H9 (cell line): ENCODE data around the gene TTC39A. TPM values are rescaled to one million over a fixed set of nuclear protein-coding genes. Genes with fewer than 3 reads are reported as not detected.

Source experiments
- DNase-seq: peaks from one replicate; pipeline ENCODE4 v3.0.0-alpha.2; 2017
- H2AFZ ChIP-seq: one replicate; pipeline ENCODE4 v1.6.1; 2013; ENCODE audit warnings: mild to moderate bottlenecking, low read length, control low read depth, moderate library complexity
- H2AK5ac ChIP-seq: 2 replicates; pipeline ENCODE4 v1.6.1; 2013; ENCODE audit warnings: low read length, control low read depth, mixed read lengths; ENCODE audit not compliant: insufficient read length
- H2BK120ac ChIP-seq: one replicate; pipeline ENCODE4 v1.6.1; 2013; ENCODE audit warnings: low read depth, mild to moderate bottlenecking, low read length, control low read depth, inconsistent platforms; ENCODE audit not compliant: poor library complexity, severe bottlenecking
- H2BK12ac ChIP-seq: 2 replicates; pipeline ENCODE4 v1.6.1; 2013; ENCODE audit warnings: low read length, control low read depth, mixed read lengths, low read depth; ENCODE audit not compliant: insufficient read length
- H2BK15ac ChIP-seq: 2 replicates; pipeline ENCODE4 v1.6.1; 2013; ENCODE audit warnings: low read depth, low read length, control low read depth
- H2BK20ac ChIP-seq: one replicate; pipeline ENCODE4 v1.6.1; 2013; ENCODE audit warnings: low read depth, mild to moderate bottlenecking, low read length, control low read depth, inconsistent platforms; ENCODE audit not compliant: poor library complexity, severe bottlenecking
- H2BK5ac ChIP-seq: 2 replicates; pipeline ENCODE4 v1.6.1; 2013; ENCODE audit warnings: low read length, control low read depth, mixed read lengths; ENCODE audit not compliant: insufficient read length
- H3K14ac ChIP-seq: 2 replicates; pipeline ENCODE4 v1.6.1; 2013; ENCODE audit warnings: low read length, control low read depth; ENCODE audit not compliant: insufficient read depth
- H3K18ac ChIP-seq: 2 replicates; pipeline ENCODE4 v1.6.1; 2013; ENCODE audit warnings: low read depth, mild to moderate bottlenecking, mixed read lengths, low read length, control low read depth; ENCODE audit not compliant: insufficient read length
- H3K23ac ChIP-seq: 2 replicates; pipeline ENCODE4 v1.6.1; 2013; ENCODE audit warnings: low read length, control low read depth, mixed read lengths, low read depth; ENCODE audit not compliant: insufficient read length
- H3K23me2 ChIP-seq: 2 replicates; pipeline ENCODE4 v1.6.1; 2013; ENCODE audit warnings: low read depth, mild to moderate bottlenecking, mixed read lengths, low read length, control low read depth; ENCODE audit not compliant: insufficient read length, poor library complexity, severe bottlenecking
- H3K27ac ChIP-seq: 2 replicates; pipeline ENCODE4 v1.5.1; 2013; ENCODE audit warnings: low read length, control low read depth, mixed read lengths, low read depth; ENCODE audit not compliant: insufficient read length
- H3K27me3 ChIP-seq: 2 replicates; pipeline ENCODE4 v1.6.1; 2013; ENCODE audit warnings: low read length, control low read depth, inconsistent platforms; ENCODE audit not compliant: insufficient read depth
- H3K4ac ChIP-seq: 2 replicates; pipeline ENCODE4 v1.6.1; 2013; ENCODE audit warnings: low read depth, mild to moderate bottlenecking, control low read depth, inconsistent platforms, low read length, moderate library complexity
- H3K4me1 ChIP-seq: 2 replicates; pipeline ENCODE4 v1.6.1; 2013; ENCODE audit warnings: low read length, control low read depth, inconsistent platforms; ENCODE audit not compliant: insufficient read depth
- H3K4me2 ChIP-seq: 2 replicates; pipeline ENCODE4 v1.6.1; 2013; ENCODE audit warnings: low read length, control low read depth, mixed read lengths; ENCODE audit not compliant: insufficient read length, insufficient read depth
- H3K56ac ChIP-seq: 2 replicates; pipeline ENCODE4 v1.6.1; 2013; ENCODE audit warnings: low read depth, mild to moderate bottlenecking, mixed read lengths, low read length, control low read depth; ENCODE audit not compliant: insufficient read length
- H3K79me1 ChIP-seq: 2 replicates; pipeline ENCODE4 v1.6.1; 2013; ENCODE audit warnings: low read depth, mild to moderate bottlenecking, moderate library complexity, low read length, control low read depth, inconsistent platforms; ENCODE audit not compliant: insufficient read depth, poor library complexity, severe bottlenecking
- H3K79me2 ChIP-seq: 2 replicates; pipeline ENCODE4 v1.6.1; 2013; ENCODE audit warnings: low read length, control low read depth, inconsistent platforms; ENCODE audit not compliant: insufficient read depth
- H3K9ac ChIP-seq: 2 replicates; pipeline ENCODE4 v1.6.1; 2013; ENCODE audit warnings: low read length, control low read depth, mixed read lengths; ENCODE audit not compliant: insufficient read length; ENCODE audit errors: extremely low read depth
- H3K9me3 ChIP-seq: one replicate; pipeline ENCODE4 v1.6.1; 2013; ENCODE audit warnings: low read depth, low read length, inconsistent platforms; ENCODE audit not compliant: control insufficient read depth
- H3T11ph ChIP-seq: one replicate; pipeline ENCODE4 v1.6.1; 2013; ENCODE audit warnings: mild to moderate bottlenecking, low read length, control low read depth, inconsistent platforms
- H4K20me1 ChIP-seq: one replicate; pipeline ENCODE4 v1.6.1; 2013; ENCODE audit not compliant: control insufficient read depth, insufficient read length, insufficient read depth
- H4K5ac ChIP-seq: 2 replicates; pipeline ENCODE4 v1.6.1; 2013; ENCODE audit warnings: low read depth, mild to moderate bottlenecking, mixed read lengths, low read length, control low read depth; ENCODE audit not compliant: insufficient read length
- H4K8ac ChIP-seq: replicated peaks from 2 replicates; pipeline ENCODE4 v1.6.1; 2013; ENCODE audit warnings: low read length, control low read depth, mixed read lengths, low read depth; ENCODE audit not compliant: insufficient read length
- H4K91ac ChIP-seq: 2 replicates; pipeline ENCODE4 v1.6.1; 2013; ENCODE audit warnings: low read depth, mild to moderate bottlenecking, moderate library complexity, mixed read lengths, low read length, control low read depth; ENCODE audit not compliant: insufficient read length
- H3K27ac Mint-ChIP-seq, 3 experiments: 2 replicates in 2 of 3; 3 replicates in 1 of 3; pipeline ENCODE4 v1.8.0; 2020 to 2021; ENCODE audit warnings: mixed read lengths in 3 of 3, mild to moderate bottlenecking in 1 of 3, moderate library complexity in 1 of 3
- H3K27me3 Mint-ChIP-seq: 2 replicates; pipeline ENCODE4 v1.8.0; 2021; ENCODE audit warnings: low read depth, mild to moderate bottlenecking, moderate library complexity, mixed read lengths
- H3K36me3 Mint-ChIP-seq, 3 experiments: 2 replicates in 2 of 3; 3 replicates in 1 of 3; pipeline ENCODE4 v1.8.0; 2020 to 2021; ENCODE audit warnings: low read depth in 3 of 3, mixed read lengths in 3 of 3; ENCODE audit not compliant: insufficient read depth in 1 of 3
- H3K4me1 Mint-ChIP-seq, 2 experiments: 2 replicates each; pipeline ENCODE4 v1.8.0; 2020; ENCODE audit warnings: mixed read lengths in 2 of 2
- H3K4me3 Mint-ChIP-seq, 2 experiments: 2 replicates in 1 of 2; 3 replicates in 1 of 2; pipeline ENCODE4 v1.8.0; 2020 to 2021; ENCODE audit warnings: mild to moderate bottlenecking in 2 of 2, mixed read lengths in 2 of 2, moderate library complexity in 1 of 2
- H3K9me3 Mint-ChIP-seq, 2 experiments: 2 replicates in 1 of 2; 3 replicates in 1 of 2; pipeline ENCODE4 v1.8.0; 2020; ENCODE audit warnings: mild to moderate bottlenecking in 2 of 2, mixed read lengths in 2 of 2, moderate library complexity in 1 of 2
- CTCF ChIP-seq: fragments of 200-600 bp; sonication (generic); conservative IDR thresholded peaks from 3 replicates; pipeline ENCODE4 v1.8.0; 2021; ENCODE audit warnings: antibody characterized with exemption, mild to moderate bottlenecking
- WGBS: extraction: QIAGEN DNeasy Blood & Tissue Kit; methylation state at CpG from one replicate; pipeline ENCODE4 v1.1.7; 2013; ENCODE audit warnings: missing lambda C conversion rate, low lambda C conversion rate, mixed read lengths; ENCODE audit not compliant: insufficient read length; ENCODE audit errors: extremely low coverage; 5-methylcytosine and 5-hydroxymethylcytosine counted together
- total RNA-seq: library from RNA; stranded (reverse); gene quantifications from 2 replicates; pipeline ENCODE4 v1.2.1, GENCODE V29; 2021

TTC39A gene
- total RNA-seq, 1 experiment from 2014 or later: 7.7 TPM

- Histone ChIP-seq H3K23me2 (no peaks in the 10 kb centered on the region), H2AK5ac (no peak overlapping the region), H3K27me3 (no peaks in the 10 kb centered on the region), H3K18ac (no peak overlapping the region), H4K20me1 (no peaks in the 10 kb centered on the region), H2AFZ (no peak overlapping the region), H3K9me3 (no peaks in the 10 kb centered on the region), H2BK120ac (no peak overlapping the region), H2BK15ac (no peak overlapping the region), H4K91ac (no peak overlapping the region), H3K4me1 (no peaks in the 10 kb centered on the region), H3K79me1 (no peaks in the 10 kb centered on the region), H2BK5ac (no peak overlapping the region), H3K14ac (no peak overlapping the region), H2BK20ac (no peak overlapping the region), H3K79me2 (no peaks in the 10 kb centered on the region), H3K9ac (no peak overlapping the region), H4K5ac (no peak overlapping the region), H2BK12ac (no peak overlapping the region), H3K4me2 (no peak overlapping the region), H4K8ac (no peak overlapping the region), H3K56ac (no peak overlapping the region), H3K23ac (no peak overlapping the region), H3K4ac (no peak overlapping the region), H3T11ph (no peak overlapping the region), H3K27ac (no peak overlapping the region)
- no CpG with 5 or more reads among the region's 1 CpG for WGBS
- peak overlapping the region in 1 of 3 experiments; percentile 76; a peak in 1 of 7 replicates for H3K27ac Mint-ChIP-seq
- H3K4me3 Mint-ChIP-seq: no peak overlapping the region
- no peaks in the 10 kb centered on the region; a peak in 1 of 7 replicates for H3K36me3 Mint-ChIP-seq
- no peaks in the 10 kb centered on the region for H3K9me3 Mint-ChIP-seq
- TF ChIP-seq CTCF: no peak
- H3K27me3 Mint-ChIP-seq: 0 out of 2 replicates have a peak, but pooled peaks cover 1% of the 10 kb centered on the region
- H3K4me1 Mint-ChIP-seq: peaks cover 13 to 19% of the 10 kb centered on the region in 2 experiments
- no peak for DNase-seq
Measured at GRCh38 chr1:51285055-51285454, 45.3 kb downstream of the TTC39A start.
